HG02798 (cell line): ENCODE results near the gene IKBKE.

Experiments
- ATAC-seq: cut with Tn5 transposase; IDR thresholded peaks from one replicate; pipeline ENCODE4 v1.9.1; 2021; ENCODE audit warnings: mild to moderate bottlenecking; ENCODE audit not compliant: unreplicated experiment, poor library complexity

IKBKE gene

DNA sequence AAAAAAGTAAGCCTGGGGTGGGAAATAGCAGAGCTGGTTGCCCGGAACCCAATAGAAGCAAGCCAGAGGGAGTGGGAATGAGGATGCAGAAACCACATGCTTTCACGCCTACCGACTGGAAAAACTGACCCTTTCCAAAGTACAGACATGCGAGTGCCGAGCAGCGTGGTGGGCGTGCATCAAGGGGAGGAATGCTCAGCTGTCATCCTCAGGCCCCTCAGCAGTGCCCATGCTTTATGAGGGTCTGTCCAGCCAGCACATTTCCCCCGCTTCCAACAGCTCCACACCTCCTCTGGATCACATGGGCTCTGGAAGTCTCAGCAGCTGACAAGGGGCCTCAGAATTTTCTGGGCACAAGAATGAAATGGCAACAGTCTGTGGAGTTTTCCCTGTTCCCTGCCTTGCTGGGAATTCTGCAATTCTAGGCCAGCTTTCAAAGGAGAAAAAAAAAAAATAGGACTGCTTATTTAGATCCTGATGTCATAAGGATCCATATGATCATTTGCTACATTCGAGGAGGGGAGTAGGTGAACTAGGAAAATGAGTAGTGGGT lies 19.1 kb upstream of the IKBKE start:
- no peak for ATAC-seq

DNA sequence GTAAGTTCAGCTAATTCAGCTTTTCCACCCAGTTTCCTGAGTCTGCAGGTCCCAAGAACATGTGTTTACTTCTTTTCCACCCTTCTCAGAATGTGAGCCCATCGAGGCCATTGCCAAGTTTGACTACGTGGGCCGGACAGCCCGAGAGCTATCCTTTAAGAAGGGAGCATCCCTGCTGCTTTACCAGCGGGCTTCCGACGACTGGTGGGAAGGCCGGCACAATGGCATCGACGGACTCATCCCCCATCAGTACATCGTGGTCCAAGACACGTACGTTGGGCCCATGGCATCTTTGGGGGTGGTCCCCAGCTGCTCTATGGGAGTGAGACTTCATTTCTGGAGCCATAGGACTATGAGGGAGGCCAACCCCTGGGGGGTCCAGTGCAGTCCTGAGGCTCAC lies 17.2 kb upstream of the IKBKE start:
- no peak for ATAC-seq

DNA sequence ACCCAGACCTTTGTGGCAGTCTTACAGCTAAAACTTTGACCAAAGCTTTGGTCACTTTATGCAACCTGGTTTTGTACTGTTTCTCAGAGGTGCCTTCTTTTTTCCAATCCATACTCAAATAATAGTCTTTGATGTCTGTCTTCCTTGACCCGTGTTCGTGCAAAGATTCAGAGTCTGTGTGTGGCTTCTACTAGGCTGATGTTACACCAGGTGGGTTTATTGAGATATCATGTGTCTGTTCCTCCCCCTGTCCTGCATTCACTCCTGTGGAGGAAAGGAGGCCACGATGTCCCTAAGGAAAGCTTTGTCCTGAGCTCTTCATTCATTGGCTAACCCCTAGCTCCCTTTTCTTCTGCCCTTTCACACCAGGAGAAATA lies 15.0 kb upstream of the IKBKE start:
- no peak for ATAC-seq

DNA sequence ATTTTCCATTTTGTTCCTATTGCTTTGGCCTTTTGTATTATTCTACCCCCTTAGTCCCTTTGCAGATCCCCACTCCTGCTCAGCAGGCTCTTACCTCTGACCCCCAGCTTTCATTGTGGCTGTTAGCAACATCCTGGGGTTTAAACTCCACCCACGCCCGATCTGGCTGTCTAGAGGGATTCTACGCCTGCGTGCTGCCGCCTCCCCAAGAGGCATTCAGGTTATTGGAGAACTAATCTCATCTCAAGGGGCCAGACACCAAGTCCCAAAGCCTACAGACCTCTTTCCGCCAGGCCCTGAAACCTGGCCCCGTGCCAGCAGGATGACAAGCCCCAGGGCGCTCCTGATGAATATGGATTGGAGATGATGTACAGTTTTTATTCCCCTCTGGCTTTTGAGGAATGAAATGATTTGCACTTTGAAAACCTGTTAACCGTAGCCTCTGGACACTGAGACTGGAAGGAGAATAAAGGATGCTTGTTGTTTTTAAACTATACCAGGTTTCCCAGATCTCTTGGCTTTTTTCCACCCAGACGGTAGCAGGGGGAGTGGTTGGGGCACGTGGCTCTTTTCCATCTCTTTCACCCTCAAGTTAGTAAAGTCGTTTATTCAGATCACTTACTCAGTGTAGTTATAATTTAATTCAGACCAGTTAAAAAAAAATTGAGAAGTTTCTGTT lies 14.5 kb upstream of the IKBKE start:
- no peak for ATAC-seq

DNA sequence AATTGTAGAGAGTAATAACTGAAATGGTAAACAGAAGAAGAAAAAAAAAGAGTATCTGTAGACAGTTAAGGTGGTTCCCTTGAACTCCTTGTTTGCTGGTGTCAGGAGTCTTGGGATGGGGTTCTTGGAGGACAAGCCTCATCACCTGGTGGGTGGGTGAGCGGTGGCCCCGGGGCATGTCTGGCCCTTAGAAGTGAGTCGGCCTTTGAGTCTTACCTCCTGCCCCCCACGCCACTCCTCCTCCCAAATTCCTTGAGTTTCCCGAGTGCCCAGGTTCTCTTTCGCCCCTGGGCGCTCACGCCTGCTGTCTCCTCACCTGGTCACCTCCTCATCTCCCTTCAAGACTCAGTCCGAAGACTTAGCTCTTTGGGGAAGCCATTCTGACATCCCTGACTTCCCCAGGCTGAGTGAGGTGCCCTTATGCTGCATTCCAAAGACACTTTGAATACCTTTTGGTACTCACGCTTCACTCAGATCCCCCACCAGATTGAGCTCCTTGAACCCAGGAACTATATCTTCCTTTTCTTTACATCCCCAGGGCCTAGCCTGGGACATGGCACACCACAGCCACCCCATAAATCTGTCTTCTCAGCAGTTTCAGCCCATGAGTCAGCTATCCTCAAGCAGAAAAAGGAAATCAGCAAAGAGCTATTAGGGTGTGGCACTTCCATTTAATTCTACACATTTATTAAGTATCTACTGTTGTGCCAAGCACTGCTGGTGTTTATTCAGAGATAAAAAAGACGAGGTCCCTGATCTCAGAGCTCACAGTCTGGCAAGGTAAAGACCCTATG lies 13.5 kb upstream of the IKBKE start:
- ATAC-seq, result no peak

DNA sequence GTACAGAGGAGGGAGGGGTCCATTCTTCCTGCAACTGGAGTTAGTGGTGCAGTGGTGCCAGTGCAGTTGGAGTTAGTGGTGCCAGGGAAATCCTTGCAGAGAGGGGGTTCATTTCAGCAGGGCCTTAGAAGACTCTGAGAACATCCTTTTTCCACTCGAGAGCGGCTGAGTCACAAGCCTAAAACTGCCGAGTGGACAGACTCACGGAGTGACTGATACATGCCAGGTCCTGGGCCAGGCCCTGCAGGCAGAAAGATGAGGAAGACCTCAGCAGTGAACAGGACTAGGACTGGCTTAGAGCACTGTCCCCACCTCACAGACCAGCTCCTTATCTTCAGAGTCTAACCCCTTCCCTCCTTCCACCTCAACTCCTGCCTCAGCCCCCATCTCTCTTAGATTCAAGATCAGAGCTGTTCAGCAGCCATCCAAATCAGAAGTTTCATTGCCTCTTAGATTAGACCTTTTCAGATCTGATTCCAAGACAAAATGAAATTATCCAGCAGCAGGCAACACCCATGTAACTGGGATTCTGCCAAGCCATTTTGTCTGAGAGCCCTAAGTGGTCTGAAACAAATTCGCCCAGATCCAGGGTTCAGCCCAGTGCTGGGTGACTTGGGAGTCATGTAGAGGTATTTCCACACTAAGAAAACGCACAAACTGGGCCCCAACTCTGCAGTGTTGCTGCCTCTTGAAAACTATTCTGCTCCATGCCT lies 12.7 kb upstream of the IKBKE start:
- ATAC-seq, result no peak

DNA sequence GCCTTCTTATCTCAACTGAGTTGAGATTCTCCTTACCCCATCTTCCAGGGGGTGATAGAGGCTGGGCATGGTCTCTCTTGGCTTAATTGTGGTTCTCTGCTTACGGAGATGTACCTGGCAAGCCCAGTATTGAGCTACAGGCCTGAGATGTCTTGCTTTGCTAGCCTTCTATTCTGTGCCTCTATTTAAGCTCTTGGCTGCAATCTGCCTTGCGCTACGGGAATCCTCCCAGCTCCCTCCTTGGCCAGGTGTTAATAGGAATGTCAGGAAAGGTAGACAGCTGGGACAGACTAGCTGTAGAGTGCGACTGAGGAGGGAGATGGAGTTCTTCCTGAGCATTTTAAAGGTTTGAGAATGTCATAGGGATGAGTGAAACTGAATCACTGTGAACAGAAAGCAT lies 10.6 kb upstream of the IKBKE start:
- no peak for ATAC-seq

DNA sequence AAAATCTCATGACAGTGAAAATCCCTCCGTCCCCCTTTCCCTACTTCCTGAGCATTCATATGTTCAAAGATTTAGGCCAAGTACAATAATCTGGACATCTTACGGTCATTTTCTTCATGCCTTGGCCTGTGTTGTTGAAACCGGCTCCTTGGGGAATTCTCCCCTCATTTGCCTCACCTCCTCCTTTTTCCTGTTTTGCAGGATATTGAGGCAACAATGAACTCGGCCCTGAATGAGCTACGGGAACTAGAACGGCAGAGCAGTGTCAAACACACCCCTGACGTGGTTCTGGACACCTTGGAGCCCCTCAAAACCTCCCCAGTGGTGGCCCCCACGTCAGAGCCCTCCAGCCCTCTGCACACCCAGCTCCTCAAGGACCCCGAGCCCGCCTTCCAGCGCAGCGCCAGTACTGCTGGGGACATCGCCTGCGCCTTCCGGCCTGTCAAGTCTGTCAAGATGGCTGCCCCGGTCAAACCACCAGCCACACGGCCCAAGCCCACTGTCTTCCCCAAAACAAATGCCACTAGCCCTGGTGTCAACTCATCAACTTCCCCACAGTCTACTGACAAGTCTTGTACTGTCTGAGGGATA lies 9.3 kb upstream of the IKBKE start:
- ATAC-seq, result no peak

DNA sequence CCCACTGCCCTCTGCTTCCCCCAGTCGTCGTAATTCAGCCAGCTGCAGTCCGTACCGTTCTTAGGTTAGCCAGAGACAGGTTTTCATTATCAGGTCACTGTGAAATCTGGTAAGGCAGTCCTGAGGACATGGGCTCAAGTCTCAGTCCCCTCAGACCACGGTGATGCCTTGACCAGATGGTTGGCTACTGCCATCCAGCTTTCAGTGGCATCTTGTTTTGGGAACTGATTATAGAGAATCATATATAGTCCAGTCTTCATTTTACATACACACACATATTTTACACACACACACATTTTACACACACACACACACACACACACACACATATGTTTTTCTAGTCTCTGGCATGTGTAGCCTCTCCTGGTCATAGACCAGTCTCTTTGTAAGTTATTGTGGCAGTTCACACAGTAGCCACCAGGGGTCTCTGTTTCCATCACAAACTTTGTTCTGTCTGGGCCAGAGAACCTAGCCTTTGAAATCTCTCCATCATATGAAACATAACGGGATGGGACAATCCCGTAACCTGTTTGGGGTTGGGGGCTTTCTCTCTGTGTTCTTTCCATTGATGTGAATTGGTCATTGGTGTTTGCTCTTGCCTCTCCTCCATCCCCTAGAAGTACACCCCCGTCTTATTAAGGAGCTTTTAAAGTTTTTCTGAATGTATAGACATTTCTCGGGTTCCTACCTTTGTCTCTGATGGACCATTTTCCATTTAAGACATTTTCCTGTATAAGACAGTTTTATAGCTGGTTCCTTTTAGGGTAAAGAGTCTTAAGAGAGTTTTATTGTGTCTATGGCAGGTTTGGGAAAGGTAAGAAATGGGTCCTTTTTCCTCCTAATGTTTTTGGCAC lies 8.4 kb upstream of the IKBKE start:
- peak; percentile 64 for ATAC-seq

DNA sequence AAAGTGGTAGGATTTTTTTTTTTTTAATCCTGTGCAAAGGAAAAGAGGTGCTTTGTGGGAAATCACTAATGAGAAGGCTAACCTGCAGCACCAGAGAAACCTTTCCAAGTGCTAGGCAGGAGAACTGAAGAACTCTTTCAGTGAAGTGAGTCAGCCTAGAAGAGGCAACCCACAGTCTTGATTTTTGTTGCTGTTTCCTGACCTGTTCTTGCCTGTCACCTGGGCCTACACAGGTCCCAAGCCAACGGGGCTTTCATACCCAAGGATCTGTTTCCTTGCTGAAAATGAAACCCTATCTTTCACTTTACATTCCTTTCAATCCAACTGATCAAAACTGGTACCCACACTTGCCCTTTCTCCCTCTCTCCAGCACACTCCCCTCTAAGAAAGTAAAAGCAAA lies 7.1 kb upstream of the IKBKE start:
- ATAC-seq, result no peak

DNA sequence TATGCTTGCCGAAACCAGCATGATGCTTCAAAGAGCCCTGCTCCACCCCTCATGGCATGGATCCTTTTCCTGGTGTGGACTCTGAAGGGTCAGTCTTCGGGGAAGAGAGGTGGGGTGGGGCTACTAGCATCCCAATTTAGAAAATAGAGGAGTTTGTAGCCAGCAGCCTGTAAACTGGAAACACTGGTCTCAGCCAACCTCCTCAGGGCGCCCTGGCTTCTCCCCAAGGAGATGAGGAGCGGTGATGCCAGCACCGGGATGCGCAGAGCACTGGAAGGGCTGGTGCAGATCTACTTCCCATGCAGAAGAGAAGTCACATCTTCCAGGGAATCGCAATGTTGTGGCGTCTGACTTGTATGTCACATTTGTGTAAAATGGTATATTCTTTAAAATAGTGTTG lies 6.4 kb upstream of the IKBKE start:
- no peak for ATAC-seq

DNA sequence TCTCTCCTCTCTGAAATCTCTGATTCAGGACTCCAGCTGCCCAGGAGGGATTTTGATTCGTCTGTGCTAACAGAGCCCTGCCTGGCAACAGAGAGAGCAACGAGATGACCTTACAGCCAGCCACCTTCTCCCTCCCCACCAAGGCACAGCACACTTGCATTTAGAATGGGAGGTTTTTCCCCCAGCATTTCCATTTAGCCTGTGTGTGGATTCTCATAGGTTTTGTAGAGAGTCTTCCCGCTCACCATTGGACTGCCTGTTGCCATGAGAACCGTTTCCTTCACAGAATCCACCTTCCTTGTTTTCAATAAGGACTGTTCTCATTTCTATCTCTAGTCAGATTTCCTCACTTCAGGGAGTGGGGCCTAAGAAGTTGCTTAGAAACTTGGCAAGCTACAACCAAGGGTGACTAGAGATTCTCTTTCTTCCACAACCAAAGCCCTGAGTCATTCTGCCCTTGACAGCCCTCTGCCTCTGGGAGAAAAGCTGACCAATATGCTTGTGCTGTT lies 5.8 kb upstream of the IKBKE start:
- ATAC-seq, result no peak

DNA sequence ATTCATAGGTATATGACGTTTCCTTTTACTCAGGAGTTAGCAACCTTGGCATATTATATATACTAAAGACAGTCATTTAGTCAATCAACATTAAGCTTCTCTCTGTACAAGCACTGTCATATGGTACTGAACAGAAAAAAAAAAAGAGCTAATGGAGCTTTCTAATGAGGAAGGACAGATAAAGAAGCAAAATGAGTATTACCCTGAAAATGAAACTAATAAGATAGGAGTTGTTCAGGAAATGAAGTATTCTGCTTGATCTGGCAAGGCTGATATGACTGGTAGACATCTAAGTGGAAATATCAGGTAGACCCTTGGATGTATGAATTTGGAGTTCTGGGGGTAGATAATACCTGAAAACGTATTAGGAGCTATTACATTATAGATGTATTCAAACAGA lies 4.3 kb upstream of the IKBKE start:
- ATAC-seq, result no peak

DNA sequence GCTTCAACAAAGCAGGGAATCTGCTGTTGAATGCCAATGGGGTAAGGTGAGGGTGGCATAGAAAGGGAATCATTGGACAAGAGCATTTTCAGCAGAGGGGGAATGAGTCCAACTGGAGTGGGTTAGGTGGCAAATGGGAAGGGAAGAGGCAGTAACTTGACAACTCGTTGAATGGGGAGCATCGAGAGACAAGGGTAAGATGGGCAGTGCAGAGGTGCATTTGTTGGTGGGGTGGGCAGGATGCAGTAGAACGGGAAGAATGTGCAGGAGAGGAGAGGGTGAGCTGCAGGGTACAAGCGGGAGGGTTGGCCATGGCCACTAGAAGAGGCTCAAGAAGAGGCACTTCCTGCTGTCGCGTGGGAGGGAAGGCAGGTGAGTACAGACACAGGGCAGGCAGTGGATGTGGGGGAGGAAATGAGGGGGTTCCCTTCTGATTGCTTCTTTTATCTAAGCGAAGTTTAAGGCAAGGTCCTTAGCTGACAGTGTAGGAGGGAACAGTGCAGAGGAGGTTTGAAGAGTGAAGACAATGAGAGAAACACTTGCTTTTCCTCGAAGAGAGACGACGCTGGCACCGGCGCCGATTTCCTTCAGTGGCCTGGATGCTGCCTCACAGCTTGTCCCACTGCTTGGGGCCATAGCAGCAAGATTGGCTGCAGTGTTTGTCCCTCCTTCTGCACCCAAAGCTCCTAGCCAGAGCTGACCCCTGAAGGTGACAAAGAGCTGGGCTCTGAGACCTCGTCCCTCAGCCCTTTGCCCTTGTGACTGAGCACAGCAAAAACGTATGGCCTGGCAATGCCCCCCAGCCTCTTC lies 3.2 kb upstream of the IKBKE start:
- ATAC-seq, result no peak

DNA sequence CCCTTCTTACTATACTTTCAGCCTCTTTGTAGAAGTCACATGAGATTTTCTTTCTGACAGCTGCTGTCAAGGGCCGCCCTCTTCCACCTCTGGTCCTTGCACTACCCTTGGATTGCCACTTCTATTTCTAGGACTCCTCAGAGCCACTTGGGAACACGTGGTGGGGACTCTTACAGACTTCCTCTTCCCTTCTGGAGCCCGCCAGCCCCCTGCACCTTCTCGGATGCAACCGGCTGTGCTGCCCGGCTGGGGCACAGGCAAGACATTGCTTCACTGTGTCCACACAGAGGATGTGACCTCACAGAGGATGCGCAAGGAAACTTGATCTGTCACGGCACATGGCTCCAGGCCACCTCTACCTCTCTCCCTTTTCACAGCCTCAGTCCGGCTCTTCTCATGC lies 2.4 kb upstream of the IKBKE start:
- no peak for ATAC-seq

DNA sequence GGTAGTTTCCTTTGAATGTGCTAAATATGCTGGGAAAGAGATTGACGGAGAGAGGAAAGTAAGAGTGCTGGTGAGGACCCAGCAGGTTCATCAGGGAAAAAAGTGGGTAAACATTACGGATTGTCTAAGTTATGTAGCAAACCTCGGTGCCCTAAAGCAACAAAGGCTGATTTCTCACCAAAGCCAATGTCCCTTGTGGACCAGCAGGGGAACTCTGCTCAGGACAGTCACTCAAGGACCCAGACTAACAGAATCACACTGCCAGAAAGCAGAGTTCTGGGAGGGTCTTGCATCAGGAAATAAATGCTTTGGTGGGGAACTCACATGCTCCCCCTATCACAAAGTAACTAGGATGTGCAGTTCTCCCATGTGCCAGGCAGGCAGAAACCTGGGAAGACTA lies 1.7 kb upstream of the IKBKE start:
- no peak for ATAC-seq

DNA sequence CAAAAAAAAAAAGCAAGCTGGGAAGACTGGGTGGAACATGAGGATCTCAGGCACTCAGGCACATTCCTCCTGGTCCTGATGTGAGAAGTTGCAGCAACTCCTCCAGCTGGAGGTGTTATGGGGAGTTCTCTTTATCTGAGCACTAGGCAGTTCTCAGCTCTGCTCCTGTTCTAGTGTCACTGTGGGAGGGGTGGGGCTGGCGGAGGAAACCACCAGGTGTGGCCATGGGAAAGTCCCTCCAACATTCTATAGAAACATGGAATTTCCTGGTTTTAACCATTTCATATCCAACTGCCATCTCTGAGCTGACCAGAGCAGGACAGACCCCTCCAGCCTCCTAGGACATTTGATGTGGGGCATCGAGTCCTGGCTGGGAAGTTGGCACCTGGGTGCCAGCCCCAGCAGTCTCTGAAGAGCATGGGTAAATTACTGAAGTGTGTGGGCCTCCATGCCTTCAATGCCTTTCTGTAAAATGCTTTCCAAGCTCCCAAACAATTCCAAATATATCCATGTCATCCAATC lies 804 bp upstream of the IKBKE start:
- ATAC-seq, result peak; percentile 23

DNA sequence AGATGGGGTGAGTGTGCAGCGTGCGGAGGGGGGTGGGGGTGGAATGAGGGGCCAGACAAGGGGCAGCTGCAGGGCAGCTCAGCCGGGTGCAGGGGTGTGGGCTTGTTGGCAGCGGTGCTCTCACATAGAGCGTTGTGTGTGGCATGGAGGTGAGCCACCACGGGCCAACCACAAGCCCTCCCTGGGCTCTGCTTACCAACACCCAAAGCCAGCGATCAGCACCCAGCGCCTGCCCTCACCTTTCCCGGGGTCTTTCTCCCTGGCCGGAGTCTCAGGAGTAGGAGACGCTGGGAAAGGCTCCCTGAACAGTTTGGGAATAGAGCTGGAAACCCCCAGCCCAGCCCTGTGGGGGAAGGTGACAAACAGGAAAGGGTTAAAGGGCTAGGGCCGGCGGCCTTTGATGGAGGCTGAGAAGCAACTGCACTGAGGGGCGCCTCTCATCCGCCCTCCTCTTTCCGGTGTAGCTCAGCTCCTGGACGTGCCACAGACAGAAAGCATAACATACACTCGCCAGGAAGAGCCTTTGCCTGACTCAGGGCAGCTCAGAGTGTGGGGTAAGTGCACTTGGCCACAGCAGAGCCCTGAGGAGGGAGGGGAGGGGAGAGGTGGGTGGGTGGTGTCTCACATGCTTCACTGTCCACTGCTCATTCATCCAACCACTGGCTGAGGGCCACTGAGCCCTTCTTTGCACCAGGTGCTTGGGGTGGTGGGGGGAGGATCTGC lies 577 bp downstream of the IKBKE start:
- ATAC-seq, result peak; percentile 32
